Stimulated activated CD8-positive, alpha-beta memory T cell treated with anti-CD3 and anti-CD28 coated beads, Interleukin-2, amount 100 ng/mL, for 1 hour (primary cell): Measurements from ENCODE around the gene SORT1.

Experiments
- DNase-seq, 2 donors: peaks; one replicate each; pipeline ENCODE4 v3.0.0-alpha.2; 2020; ENCODE audit warnings: low read depth in 2 of 2

Gene SORT1

DNA sequence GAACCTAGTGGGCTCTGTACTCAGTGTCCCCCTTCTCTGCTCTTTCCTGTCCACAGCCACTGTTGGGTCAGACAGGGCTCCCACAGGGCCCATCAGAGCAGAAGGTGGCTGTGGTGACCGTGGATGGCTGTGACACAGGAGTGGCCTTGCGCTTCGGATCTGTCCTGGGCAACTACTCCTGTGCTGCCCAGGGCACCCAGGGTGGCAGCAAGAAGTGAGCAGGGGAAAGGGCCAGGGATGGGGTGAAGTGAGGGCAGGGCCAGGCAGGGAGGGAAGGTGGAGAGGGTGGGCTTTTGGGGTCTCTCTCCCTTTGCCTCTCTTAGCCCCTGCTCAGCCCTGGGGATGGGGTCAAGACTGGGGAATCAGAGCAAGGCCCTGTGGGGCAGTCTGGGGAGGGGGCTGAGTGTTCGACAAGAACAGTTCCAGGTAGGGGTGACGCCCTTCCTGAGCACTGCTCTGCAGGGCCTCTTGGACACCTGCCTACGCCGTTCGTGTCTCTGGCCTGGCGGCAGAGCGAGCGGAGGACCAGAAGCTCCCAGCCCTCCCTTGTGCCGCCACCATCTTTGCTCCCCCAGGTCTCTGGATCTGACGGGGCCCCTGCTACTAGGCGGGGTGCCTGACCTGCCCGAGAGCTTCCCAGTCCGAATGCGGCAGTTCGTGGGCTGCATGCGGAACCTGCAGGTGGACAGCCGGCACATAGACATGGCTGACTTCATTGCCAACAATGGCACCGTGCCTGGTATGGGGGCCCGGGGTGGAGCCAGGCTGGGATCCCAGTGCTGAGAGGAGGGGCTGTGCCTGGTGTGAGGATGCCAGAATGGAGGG is 135.3 kb downstream of the SORT1 start:
- no peak for DNase-seq

DNA sequence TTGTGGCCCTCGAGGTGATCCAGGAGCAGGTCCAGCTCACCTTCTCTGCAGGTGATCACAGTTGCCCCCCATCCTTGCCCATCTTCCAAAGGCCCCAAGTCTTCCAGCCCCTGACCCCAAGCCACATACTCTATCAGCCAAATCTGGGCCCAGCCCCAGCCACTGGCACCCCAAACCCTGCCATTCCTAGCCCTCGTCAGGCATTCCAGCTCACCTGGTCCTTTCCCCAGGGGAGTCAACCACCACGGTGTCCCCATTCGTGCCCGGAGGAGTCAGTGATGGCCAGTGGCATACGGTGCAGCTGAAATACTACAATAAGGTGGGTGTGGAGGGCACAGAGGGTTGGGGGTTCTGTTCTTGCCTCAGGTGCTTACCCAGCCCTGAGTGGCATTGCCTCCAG is 136.1 kb downstream of the SORT1 start:
- DNase-seq, result no peak

DNA sequence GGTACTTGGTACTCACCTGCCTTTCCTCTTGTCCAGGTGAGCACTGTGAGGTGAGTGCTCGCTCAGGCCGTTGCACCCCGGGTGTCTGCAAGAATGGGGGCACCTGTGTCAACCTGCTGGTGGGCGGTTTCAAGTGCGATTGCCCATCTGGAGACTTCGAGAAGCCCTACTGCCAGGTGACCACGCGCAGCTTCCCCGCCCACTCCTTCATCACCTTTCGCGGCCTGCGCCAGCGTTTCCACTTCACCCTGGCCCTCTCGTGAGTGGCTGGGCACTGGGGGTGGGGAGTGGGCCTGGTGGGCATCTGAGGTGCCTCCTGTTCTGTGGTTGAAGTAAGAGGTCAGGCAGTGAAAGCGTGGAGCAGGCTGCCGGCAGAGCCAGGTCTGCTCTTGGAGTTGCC is 136.7 kb downstream of the SORT1 start:
- DNase-seq, result no peak

DNA sequence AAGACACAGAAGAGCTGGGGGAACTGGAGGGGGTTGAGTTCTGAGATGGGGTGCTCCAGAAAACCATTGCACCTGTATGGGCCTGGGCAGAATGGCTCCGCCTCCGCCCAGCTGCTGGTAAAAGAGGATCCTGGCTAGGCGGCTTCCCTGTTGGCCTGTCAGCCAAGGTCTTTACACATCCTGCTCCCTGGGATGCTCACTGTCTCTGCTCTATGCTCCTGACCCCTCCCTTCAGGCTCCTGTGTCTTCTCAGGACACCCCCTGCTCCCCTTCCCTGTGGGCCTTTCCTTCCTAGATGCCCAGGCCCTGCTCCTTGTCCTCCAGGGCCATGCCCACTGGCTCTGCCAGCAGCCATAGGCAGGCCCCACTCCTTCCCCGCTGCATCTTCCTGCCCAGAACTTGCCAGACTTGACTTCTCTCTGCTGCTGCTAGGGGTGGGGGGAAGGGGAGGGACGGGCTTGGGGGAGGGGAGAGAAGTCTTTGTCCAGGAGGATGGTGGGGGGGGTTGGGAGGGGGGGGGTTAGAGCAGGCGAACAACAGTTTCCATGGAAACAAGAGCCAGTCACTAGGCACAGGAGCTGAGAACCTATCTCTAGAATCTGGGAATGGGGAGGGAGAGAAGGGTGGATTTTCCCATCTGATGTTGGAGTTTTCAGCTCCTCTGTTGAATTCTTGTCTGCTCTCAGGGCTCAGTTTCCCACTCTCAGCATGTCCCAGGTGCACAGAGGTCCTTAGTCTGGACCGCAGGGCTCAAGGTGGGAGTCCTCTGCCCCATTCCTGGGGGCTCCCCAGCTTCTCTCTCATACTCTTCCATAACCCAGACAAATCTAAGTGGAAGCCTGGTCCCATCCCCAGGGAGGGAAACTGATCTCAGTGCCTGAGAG is 137.8 kb downstream of the SORT1 start:
- DNase-seq, result no peak
